IMR-90 (cell line): ENCODE measurements around the gene DHRS12. TPM values are rescaled to one million over a fixed set of nuclear protein-coding genes. Genes with fewer than 3 reads are reported as not detected.

Experiments
- ATAC-seq: fragments of 200-7000 bp; cut with Tn5 transposase; 2 replicates; pipeline ENCODE4 v1.9.1; 2020; ENCODE audit warnings: low read depth, mild to moderate bottlenecking, moderate library complexity
- BruUV-seq: library from RNA; stranded (reverse); fragments of 400-500 nt; replicated peaks from 2 replicates; lab custom pipeline; 2021; lab: Mats Ljungman, UMichigan
- CTCF ChIA-PET: fragments of 300-600 bp; formaldehyde crosslinking; extraction: SDS; loops from one replicate; lab custom pipeline; 2021; ENCODE audit warnings: antibody characterized with exemption; lab: Yijun Ruan, JAX
- POLR2A ChIA-PET: fragments of 300-600 bp; sonication (Branson Sonifier 250); formaldehyde crosslinking; loops from one replicate; lab custom pipeline; 2022; ENCODE audit warnings: antibody characterized with exemption; ENCODE audit not compliant: unreplicated experiment; lab: Charles Lee
- DNase-seq: peaks from one replicate; pipeline ENCODE4 v3.0.0; 2013
- H2AFZ ChIP-seq: replicated peaks from 2 replicates; pipeline ENCODE3; 2013; ENCODE audit warnings: low read length, mild to moderate bottlenecking; ENCODE audit not compliant: poor library complexity
- H2AK5ac ChIP-seq: 2 replicates; pipeline ENCODE4 v1.6.1; 2013; ENCODE audit warnings: low read depth, low read length, inconsistent platforms
- H2AK9ac ChIP-seq: replicated peaks from 2 replicates; pipeline ENCODE3; 2013; ENCODE audit warnings: mild to moderate bottlenecking, low read depth, low read length, moderate library complexity; ENCODE audit not compliant: poor library complexity
- H2BK120ac ChIP-seq: 2 replicates; pipeline ENCODE4 v1.6.1; 2013; ENCODE audit warnings: low read depth, low read length, inconsistent platforms
- H2BK15ac ChIP-seq: 3 replicates; pipeline ENCODE4 v1.6.1; 2013; ENCODE audit warnings: low read depth, low read length, inconsistent platforms
- H2BK20ac ChIP-seq: 2 replicates; pipeline ENCODE4 v1.6.1; 2013; ENCODE audit warnings: low read depth, mild to moderate bottlenecking, inconsistent platforms, low read length, moderate library complexity
- H2BK5ac ChIP-seq: 2 replicates; pipeline ENCODE4 v1.6.1; 2013; ENCODE audit warnings: mild to moderate bottlenecking, low read depth, low read length, inconsistent platforms; ENCODE audit not compliant: poor library complexity, severe bottlenecking
- H3K14ac ChIP-seq: replicated peaks from 2 replicates; pipeline ENCODE4 v1.6.1; 2013; ENCODE audit warnings: low read depth, low read length, inconsistent platforms
- H3K18ac ChIP-seq: 2 replicates; pipeline ENCODE4 v1.6.1; 2013; ENCODE audit warnings: low read depth, low read length, control low read depth
- H3K23ac ChIP-seq: 2 replicates; pipeline ENCODE4 v1.6.1; 2013; ENCODE audit warnings: low read depth, low read length, inconsistent platforms
- H3K27ac ChIP-seq: 2 replicates; pipeline ENCODE4 v1.5.1; 2013; ENCODE audit warnings: mild to moderate bottlenecking, control low read depth, low read length; ENCODE audit not compliant: insufficient read depth
- H3K27me3 ChIP-seq: 2 replicates; pipeline ENCODE4 v1.6.1; 2013; ENCODE audit warnings: low read length; ENCODE audit not compliant: control insufficient read depth, insufficient read depth
- H3K36me3 ChIP-seq: 2 replicates; pipeline ENCODE4 v1.6.1; 2013; ENCODE audit warnings: low read length, mixed read lengths; ENCODE audit not compliant: control insufficient read depth, insufficient read depth
- H3K4ac ChIP-seq: 2 replicates; pipeline ENCODE4 v1.6.1; 2013; ENCODE audit warnings: low read depth, low read length, inconsistent platforms
- H3K4me1 ChIP-seq: 2 replicates; pipeline ENCODE4 v1.6.1; 2013; ENCODE audit warnings: low read length, mixed read lengths; ENCODE audit not compliant: control insufficient read depth, insufficient read depth
- H3K4me2 ChIP-seq: 2 replicates; pipeline ENCODE4 v1.6.1; 2013; ENCODE audit warnings: low read depth, mild to moderate bottlenecking, control low read depth, low read length, moderate library complexity
- H3K4me3 ChIP-seq: 2 replicates; pipeline ENCODE4 v1.5.1; 2013; ENCODE audit warnings: low read depth, mild to moderate bottlenecking, control low read depth, low read length, moderate library complexity; ENCODE audit not compliant: insufficient read depth
- H3K56ac ChIP-seq: 2 replicates; pipeline ENCODE4 v1.6.1; 2013; ENCODE audit warnings: low read length, inconsistent platforms; ENCODE audit not compliant: insufficient read depth; ENCODE audit errors: extremely low read depth
- H3K79me1 ChIP-seq, 2 experiments: 2 replicates each; pipeline ENCODE4 v1.6.1; 2013; ENCODE audit warnings: low read length in 2 of 2, inconsistent platforms in 1 of 2, low read depth in 1 of 2
- H3K9ac ChIP-seq: 2 replicates; pipeline ENCODE4 v1.6.1; 2013; ENCODE audit warnings: low read depth, low read length, control low read depth
- H3K9me1 ChIP-seq: 2 replicates; pipeline ENCODE4 v1.6.1; 2013; ENCODE audit warnings: low read length, inconsistent platforms; ENCODE audit not compliant: insufficient read depth
- H3K9me3 ChIP-seq: 2 replicates; pipeline ENCODE4 v1.6.1; 2013; ENCODE audit warnings: low read length; ENCODE audit not compliant: control insufficient read depth, insufficient read depth
- H4K20me1 ChIP-seq: 2 replicates; pipeline ENCODE4 v1.6.1; 2013; ENCODE audit warnings: low read length, inconsistent platforms; ENCODE audit not compliant: insufficient read depth
- H4K5ac ChIP-seq: 2 replicates; pipeline ENCODE4 v1.6.1; 2013; ENCODE audit warnings: mild to moderate bottlenecking, low read depth, low read length, control low read depth
- H4K8ac ChIP-seq, 2 experiments: 2 replicates each; pipeline ENCODE4 v1.6.1; 2013; ENCODE audit warnings: low read depth in 2 of 2, low read length in 2 of 2, control low read depth in 1 of 2, inconsistent platforms in 1 of 2
- H4K91ac ChIP-seq: 2 replicates; pipeline ENCODE4 v1.6.1; 2013; ENCODE audit warnings: low read depth, low read length, inconsistent platforms; ENCODE audit not compliant: insufficient read depth
- CEBPB ChIP-seq: IDR thresholded peaks from 2 replicates; pipeline ENCODE4 v1.6.1; 2012; ENCODE audit warnings: low read depth, low read length, improper control_type of control experiment
- CHD1 ChIP-seq: IDR thresholded peaks from 2 replicates; pipeline ENCODE4 v1.6.1; 2012; ENCODE audit warnings: low read depth, low read length, improper control_type of control experiment
- FOS ChIP-seq: fragments of 150-350 bp; IDR thresholded peaks from 2 replicates; pipeline ENCODE4 v1.6.1; 2016; ENCODE audit warnings: low read depth, low read length
- MAFK ChIP-seq: IDR thresholded peaks from 2 replicates; pipeline ENCODE4 v1.6.1; 2012; ENCODE audit warnings: low read depth, low read length, improper control_type of control experiment
- MAZ ChIP-seq: IDR thresholded peaks from 2 replicates; pipeline ENCODE4 v1.6.1; 2012; ENCODE audit warnings: low read depth, mild to moderate bottlenecking, low read length, improper control_type of control experiment, moderate library complexity, borderline replicate concordance
- MXI1 ChIP-seq: IDR thresholded peaks from 2 replicates; pipeline ENCODE4 v1.6.1; 2012; ENCODE audit warnings: low read depth, mild to moderate bottlenecking, low read length, moderate library complexity, borderline replicate concordance
- NFE2L2 ChIP-seq: fragments of 150-350 bp; IDR thresholded peaks from 2 replicates; pipeline ENCODE4 v1.6.1; 2016; ENCODE audit warnings: low read depth, mild to moderate bottlenecking, low read length
- RAD21 ChIP-seq: IDR thresholded peaks from 2 replicates; pipeline ENCODE4 v1.6.1; 2012; ENCODE audit warnings: low read length, improper control_type of control experiment
- RCOR1 ChIP-seq: IDR thresholded peaks from 2 replicates; pipeline ENCODE4 v1.6.1; 2012; ENCODE audit warnings: mild to moderate bottlenecking, low read length, improper control_type of control experiment; ENCODE audit not compliant: insufficient replicate concordance
- RFX5 ChIP-seq: IDR thresholded peaks from 2 replicates; pipeline ENCODE4 v1.8.0; 2012; ENCODE audit warnings: low read depth, mild to moderate bottlenecking, low read length, moderate library complexity
- SMC3 ChIP-seq: fragments of 150-350 bp; IDR thresholded peaks from 2 replicates; pipeline ENCODE4 v1.6.1; 2016; ENCODE audit warnings: low read depth, mild to moderate bottlenecking, antibody characterized with exemption, low read length, moderate library complexity
- USF2 ChIP-seq: fragments of 150-350 bp; IDR thresholded peaks from 2 replicates; pipeline ENCODE4 v1.6.1; 2017; ENCODE audit warnings: mild to moderate bottlenecking, antibody characterized with exemption, low read length, low read depth
- WGBS, 2 experiments: methylation state at CpG; one replicate each; pipeline versions ENCODE4 v1.1.5 to v1.1.7; 2013; ENCODE audit warnings: missing lambda C conversion rate in 2 of 2; ENCODE audit not compliant: insufficient read length in 1 of 2; ENCODE audit errors: extremely low coverage in 2 of 2; 5-methylcytosine and 5-hydroxymethylcytosine counted together
- dilution Hi-C: fragments of 300-500 bp; cut with HindIII; formaldehyde crosslinking; loops from one replicate; pipeline ENCODE4 v1.14.3; 2018; ENCODE audit warnings: low sequenced_read_pairs; ENCODE audit not compliant: unreplicated experiment
- in situ Hi-C: fragments of 300-500 bp; cut with MboI; formaldehyde crosslinking; loops from 3 replicates; pipeline ENCODE4 v1.14.3; 2019; ENCODE audit warnings: low sequenced_read_pairs, inconsistent platforms, mixed read lengths
- intact Hi-C: fragments of 100-400 bp; cut with micrococcal nuclease; formaldehyde crosslinking; loops from 2 replicates; pipeline ENCODE4 v1.10.0; 2022
- polyA plus RNA-seq, 3 experiments: library from polyadenylated mRNA; depleted of rRNA; stranded (reverse); fragments of >200 nt; gene quantifications; 2 replicates each; pipeline ENCODE4 v1.2.3, GENCODE V29; 2012; ENCODE audit warnings: low replicate concordance in 1 of 3
- total RNA-seq: library from RNA; depleted of rRNA; stranded (reverse); fragments of >200 nt; gene quantifications from 2 replicates; pipeline ENCODE4 v1.2.3, GENCODE V29; 2012
- TF ChIP-seq, protein P1 (sequence below): fragments of 150-350 bp; IDR thresholded peaks from 2 replicates; pipeline ENCODE4 v1.6.1; 2016; ENCODE audit warnings: low read depth, mild to moderate bottlenecking, low read length, moderate library complexity, borderline replicate concordance

The DHRS12 gene
- total and polyA plus RNA-seq, 2 of the 4 experiments (the other 2 are of a cell fraction) = 1.3 to 1.6 TPM

- TF ChIP-seq, protein P1, sequence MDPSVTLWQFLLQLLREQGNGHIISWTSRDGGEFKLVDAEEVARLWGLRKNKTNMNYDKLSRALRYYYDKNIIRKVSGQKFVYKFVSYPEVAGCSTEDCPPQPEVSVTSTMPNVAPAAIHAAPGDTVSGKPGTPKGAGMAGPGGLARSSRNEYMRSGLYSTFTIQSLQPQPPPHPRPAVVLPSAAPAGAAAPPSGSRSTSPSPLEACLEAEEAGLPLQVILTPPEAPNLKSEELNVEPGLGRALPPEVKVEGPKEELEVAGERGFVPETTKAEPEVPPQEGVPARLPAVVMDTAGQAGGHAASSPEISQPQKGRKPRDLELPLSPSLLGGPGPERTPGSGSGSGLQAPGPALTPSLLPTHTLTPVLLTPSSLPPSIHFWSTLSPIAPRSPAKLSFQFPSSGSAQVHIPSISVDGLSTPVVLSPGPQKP = no peak
- no peak for TF ChIP-seq MAFK
- TF ChIP-seq SMC3 = no peak
These were observed 10.1 kb upstream of the DHRS12 start (continued) for GRCh38 chr13:51814071-51814470.

DNA sequence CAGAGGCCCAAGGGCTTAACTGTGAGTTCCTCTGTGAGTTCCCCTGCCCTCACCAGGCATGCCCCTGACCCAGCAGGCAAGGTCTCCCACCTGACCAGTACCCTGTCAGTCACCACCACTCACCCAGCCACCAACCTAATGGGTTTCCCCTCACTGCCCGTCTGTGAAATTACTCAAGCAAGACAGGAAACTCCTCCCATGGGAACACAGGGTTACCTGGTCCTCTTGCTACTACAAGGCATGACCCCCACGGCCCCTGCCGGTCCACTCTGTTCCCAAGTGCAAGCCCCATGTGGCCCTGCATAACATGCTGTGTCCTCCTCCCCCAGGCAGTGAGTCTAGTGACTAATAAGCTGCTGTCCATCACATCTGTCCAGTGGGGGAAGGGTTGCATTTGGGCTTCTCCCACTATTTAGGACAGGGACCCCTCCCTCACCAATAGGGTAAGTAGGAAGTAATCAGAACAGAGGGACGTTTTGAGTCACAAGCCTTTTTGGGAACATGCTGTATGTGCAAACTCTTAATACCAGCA lies 8.0 kb upstream of the DHRS12 start:
- ATAC-seq = no peak
- intact Hi-C loops (loop anchor here (10.0 kb wide), 1 partner anchor 203 kb away; the partner anchor contains the start of genes ALG11 and ATP7B), dilution Hi-C loops (no loop called here), in situ Hi-C loops (loop anchor here (10.0 kb wide), 1 partner anchor 313 kb away; the partner anchor contains the start of gene NEK5)
- H3K14ac ChIP-seq = no peak overlapping the region
- no peak overlapping the region for H4K5ac ChIP-seq
- H3K36me3 ChIP-seq = no peaks in the 10 kb centered on the region
- no peak overlapping the region for H3K27ac ChIP-seq
- peaks cover 13% of the 10 kb centered on the region for H3K27me3 ChIP-seq
- H3K56ac ChIP-seq = no peak overlapping the region
- H3K4me3 ChIP-seq = no peak overlapping the region
- no peak overlapping the region for H2BK120ac ChIP-seq
- H3K4ac ChIP-seq = no peak overlapping the region
- H3K18ac ChIP-seq = no peak overlapping the region
- no TSS peak for BruUV-seq
- no peak overlapping the region for H3K4me2 ChIP-seq
- no peak overlapping the region for H2AFZ ChIP-seq
- no peaks in the 10 kb centered on the region for H3K79me1 ChIP-seq
- H4K8ac ChIP-seq = no peak overlapping the region
- POLR2A ChIA-PET = no interaction called here
- no peaks in the 10 kb centered on the region for H4K20me1 ChIP-seq
- DNase-seq = no peak
- WGBS, 2 experiments = 20% methylated on average over 1 of the region's 4 CpGs; no CpG with 5 or more reads in 1 of the 2 experiments
- CTCF ChIA-PET = interaction anchor here (0.8 kb wide), 1 partner anchor 13 kb away, joined by 6 read pairs; no protein-coding TSS in a partner anchor
- H4K91ac ChIP-seq = no peak overlapping the region
- no peaks in the 10 kb centered on the region for H3K4me1 ChIP-seq
- H3K9ac ChIP-seq = no peak overlapping the region
- peaks cover 4% of the 10 kb centered on the region; the same call in 1 of the 2 replicates for H3K9me1 ChIP-seq
- no peak overlapping the region for H2AK9ac ChIP-seq
- H2AK5ac ChIP-seq = no peak overlapping the region
- no peak overlapping the region for H2BK15ac ChIP-seq
- H3K9me3 ChIP-seq = no peaks in the 10 kb centered on the region
- no peak overlapping the region for H3K23ac ChIP-seq
- no peak overlapping the region for H2BK20ac ChIP-seq
- H2BK5ac ChIP-seq = no peak overlapping the region
- no peak for TF ChIP-seq RAD21
- TF ChIP-seq MXI1 = no peak
- no peak for TF ChIP-seq NFE2L2
- TF ChIP-seq CHD1 = no peak
- TF ChIP-seq RFX5 = no peak
- TF ChIP-seq CEBPB = no peak
- TF ChIP-seq, protein P1 = no peak
- TF ChIP-seq MAZ = no peak
- TF ChIP-seq FOS = no peak
- TF ChIP-seq SMC3 = no peak
- TF ChIP-seq USF2 = no peak
- no peak for TF ChIP-seq RCOR1
- no peak for TF ChIP-seq MAFK
